ENCODE measurements around the gene TBC1D28. TPM values are rescaled to one million over a fixed set of nuclear protein-coding genes. Genes with fewer than 3 reads are reported as not detected.

The TBC1D28 gene
- not detected in 2 replicates for total RNA-seq

GRCh38 chr17:18644291-18644690 lies at the start of gene TBC1D28:
TBC1D28 (minus strand) TSS chr17:18644391; CDS start chr17:18641352, 3,039 bp downstream.

GRCh38 chr17:18681767-18682571 lies 37.8 kb upstream of the TBC1D28 start, which contains the start of gene FOXO3B:
FOXO3B (minus strand) TSS chr17:18682314; CDS start chr17:18681651, 663 bp downstream.

Other genes starting within 250 kb of the TBC1D28 start
- gene LGALS9C, start 167.6 kb downstream of the TBC1D28 start, total RNA-seq, result not detected in 2 replicates
- gene FOXO3B, start 37.9 kb upstream of the TBC1D28 start, total RNA-seq, result 4.6 and 10.4 TPM in 2 replicates
- not detected in 2 replicates for gene FBXW10, start 99.7 kb upstream of the TBC1D28 start, total RNA-seq
- gene TVP23B, start 136.8 kb upstream of the TBC1D28 start, total RNA-seq, result 13.8 and 15.5 TPM in 2 replicates
- 19.1 and 23.0 TPM in 2 replicates for gene PRPSAP2, start 213.7 kb upstream of the TBC1D28 start, total RNA-seq